Colonic mucosa (tissue), 4 donors: Measurements from ENCODE around the gene EXO1. TPM values are rescaled to one million over a fixed set of nuclear protein-coding genes. Genes with fewer than 3 reads are reported as not detected.

ENCODE experiments used
- DNase-seq: peaks from one replicate; pipeline ENCODE4 v3.0.0-alpha.2; 2020
- H3K27ac ChIP-seq: fragments of 200-600 bp; one replicate; pipeline ENCODE4 v1.8.0; 2021
- H3K27me3 ChIP-seq: fragments of 200-600 bp; one replicate; pipeline ENCODE4 v1.8.0; 2021
- H3K36me3 ChIP-seq: fragments of 200-600 bp; one replicate; pipeline ENCODE4 v1.8.0; 2021
- H3K4me1 ChIP-seq: fragments of 200-600 bp; one replicate; pipeline ENCODE4 v1.8.0; 2021; ENCODE audit warnings: mild to moderate bottlenecking
- H3K4me3 ChIP-seq: fragments of 200-600 bp; one replicate; pipeline ENCODE4 v1.8.0; 2021
- H3K9ac ChIP-seq, 2 donors: one replicate each; pipeline ENCODE4 v1.7.0; 2013; ENCODE audit warnings: control low read depth in 2 of 2, low read depth in 2 of 2, low read length in 2 of 2
- H3K9me3 ChIP-seq: fragments of 200-600 bp; one replicate; pipeline ENCODE4 v1.8.0; 2021
- intact Hi-C: fragments of 100-400 bp; cut with DNase I; formaldehyde crosslinking; loops from one replicate; pipeline ENCODE4 v1.14.1; 2022
- total RNA-seq, 2 donors: library from RNA; stranded (reverse); fragmentation: NEBNext Ultra II Directional in 1 of 2; extraction: Animal tissue kit (Norgen Biotek cat#: 25700) in 1 of 2; gene quantifications; one replicate each; pipeline ENCODE4 v1.2.1, GENCODE V29; 2021
- TF ChIP-seq, protein P1 (sequence below): fragments of 200-600 bp; IDR thresholded peaks from one replicate; pipeline ENCODE4 v1.8.0; 2022; ENCODE audit warnings: antibody characterized with exemption, mild to moderate bottlenecking
- donor health status: healthy.
- donor health status: DM: no; HTN: no; CAD: no.
- donor health status: DM: no; HTN: no; CAD: no.

Gene EXO1
- total RNA-seq, 2 donors from 2014 or later, result 5.1 to 17.6 TPM

DNA sequence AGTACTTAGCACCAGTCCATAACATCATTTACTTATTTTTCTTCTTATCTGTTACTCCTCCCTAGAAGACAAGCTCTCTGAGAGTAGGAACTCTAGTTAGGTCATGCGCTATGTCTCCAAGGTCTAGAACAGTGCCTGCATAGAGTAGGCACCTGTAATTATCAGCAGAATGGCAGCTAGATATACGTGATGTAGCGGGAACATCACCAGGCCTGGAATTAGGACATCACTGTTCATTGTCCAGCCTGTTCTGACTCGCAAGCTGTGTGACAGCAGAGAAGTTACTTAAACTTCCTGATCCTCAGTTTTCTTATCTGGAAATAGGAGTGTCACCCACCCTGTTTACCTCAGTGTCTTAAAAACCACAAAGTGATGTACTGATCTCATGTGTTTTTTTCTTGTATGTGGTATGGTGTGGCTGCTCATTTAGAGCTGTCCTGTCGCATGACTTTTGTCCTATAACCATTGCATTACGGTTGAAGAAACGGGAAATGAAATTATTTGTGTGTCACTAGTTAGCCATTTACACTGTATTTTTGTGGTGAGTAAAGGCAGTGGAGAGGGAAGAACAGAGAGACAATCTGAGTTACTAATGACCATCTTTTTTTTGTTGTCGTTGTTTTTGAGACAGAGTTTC is 37.1 kb upstream of the EXO1 start:
- Histone ChIP-seq H3K36me3 (no peaks in the 10 kb centered on the region), H3K4me1 (no peaks in the 10 kb centered on the region), H3K27ac (no peak overlapping the region), H3K27me3 (no peaks in the 10 kb centered on the region), H3K4me3 (no peak overlapping the region), H3K9ac (no peak overlapping the region), H3K9me3 (no peaks in the 10 kb centered on the region)
- TF ChIP-seq, protein P1, sequence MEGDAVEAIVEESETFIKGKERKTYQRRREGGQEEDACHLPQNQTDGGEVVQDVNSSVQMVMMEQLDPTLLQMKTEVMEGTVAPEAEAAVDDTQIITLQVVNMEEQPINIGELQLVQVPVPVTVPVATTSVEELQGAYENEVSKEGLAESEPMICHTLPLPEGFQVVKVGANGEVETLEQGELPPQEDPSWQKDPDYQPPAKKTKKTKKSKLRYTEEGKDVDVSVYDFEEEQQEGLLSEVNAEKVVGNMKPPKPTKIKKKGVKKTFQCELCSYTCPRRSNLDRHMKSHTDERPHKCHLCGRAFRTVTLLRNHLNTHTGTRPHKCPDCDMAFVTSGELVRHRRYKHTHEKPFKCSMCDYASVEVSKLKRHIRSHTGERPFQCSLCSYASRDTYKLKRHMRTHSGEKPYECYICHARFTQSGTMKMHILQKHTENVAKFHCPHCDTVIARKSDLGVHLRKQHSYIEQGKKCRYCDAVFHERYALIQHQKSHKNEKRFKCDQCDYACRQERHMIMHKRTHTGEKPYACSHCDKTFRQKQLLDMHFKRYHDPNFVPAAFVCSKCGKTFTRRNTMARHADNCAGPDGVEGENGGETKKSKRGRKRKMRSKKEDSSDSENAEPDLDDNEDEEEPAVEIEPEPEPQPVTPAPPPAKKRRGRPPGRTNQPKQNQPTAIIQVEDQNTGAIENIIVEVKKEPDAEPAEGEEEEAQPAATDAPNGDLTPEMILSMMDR, result no peak
- intact Hi-C loops, result no loop called here
- DNase-seq, result no peak

DNA sequence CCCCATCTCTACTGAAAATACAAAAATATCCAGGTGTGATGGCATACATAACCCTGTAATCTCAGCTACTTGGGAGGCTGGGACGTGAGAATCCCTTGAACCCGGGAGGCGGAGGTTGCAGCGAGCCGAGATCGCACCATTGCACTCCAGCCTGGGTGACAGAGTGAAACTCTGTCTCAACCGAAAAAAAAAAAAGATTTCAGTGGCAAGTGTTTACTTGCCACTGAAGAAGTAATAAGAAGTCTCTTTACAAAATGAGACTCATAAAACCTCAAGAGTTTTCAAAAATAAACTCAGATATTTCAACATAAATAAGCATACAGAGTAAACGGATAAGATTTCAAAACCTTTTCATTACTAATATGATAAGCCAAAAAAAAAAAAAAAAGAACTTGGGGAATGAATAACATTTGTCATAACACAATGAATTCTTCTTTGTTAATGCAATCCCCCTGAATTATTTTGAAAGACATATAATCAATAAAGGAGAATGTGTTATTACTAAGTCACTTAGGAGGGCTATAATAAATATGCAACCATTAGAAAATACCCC is 34.2 kb upstream of the EXO1 start:
- intact Hi-C loops, result no loop called here
- TF ChIP-seq, protein P1, result no peak
- no peaks in the 10 kb centered on the region for H3K9me3 ChIP-seq
- H3K36me3 ChIP-seq, result no peaks in the 10 kb centered on the region
- no peak overlapping the region for H3K27ac ChIP-seq
- H3K9ac ChIP-seq, result no peak overlapping the region
- no peak overlapping the region for H3K4me3 ChIP-seq
- DNase-seq, result no peak
- no peaks in the 10 kb centered on the region for H3K4me1 ChIP-seq
- no peaks in the 10 kb centered on the region for H3K27me3 ChIP-seq

DNA sequence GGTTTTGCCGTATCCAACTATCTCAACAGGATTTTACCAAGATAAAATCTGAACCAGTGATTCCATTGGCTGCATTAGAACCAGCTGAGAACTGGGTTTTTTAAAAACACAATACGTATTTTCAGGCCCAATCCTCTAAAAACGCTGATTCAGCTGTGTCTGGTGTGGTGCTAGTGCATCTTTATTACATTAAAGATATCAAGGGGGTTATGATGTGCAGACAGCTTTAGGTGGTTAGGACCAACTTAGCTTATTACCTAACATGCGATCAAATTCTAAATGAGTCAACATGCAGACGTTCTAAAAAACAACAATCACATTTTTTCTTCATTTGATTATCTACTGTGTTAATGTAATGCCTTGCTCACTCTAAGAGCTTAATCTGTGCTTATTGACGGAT is 32.0 kb upstream of the EXO1 start:
- Histone ChIP-seq H3K4me3 (no peak overlapping the region), H3K9ac (no peak overlapping the region), H3K9me3 (no peaks in the 10 kb centered on the region), H3K27me3 (no peaks in the 10 kb centered on the region), H3K4me1 (no peaks in the 10 kb centered on the region), H3K27ac (no peak overlapping the region), H3K36me3 (no peaks in the 10 kb centered on the region)
- TF ChIP-seq, protein P1, result no peak
- intact Hi-C loops, result no loop called here
- DNase-seq, result no peak

DNA sequence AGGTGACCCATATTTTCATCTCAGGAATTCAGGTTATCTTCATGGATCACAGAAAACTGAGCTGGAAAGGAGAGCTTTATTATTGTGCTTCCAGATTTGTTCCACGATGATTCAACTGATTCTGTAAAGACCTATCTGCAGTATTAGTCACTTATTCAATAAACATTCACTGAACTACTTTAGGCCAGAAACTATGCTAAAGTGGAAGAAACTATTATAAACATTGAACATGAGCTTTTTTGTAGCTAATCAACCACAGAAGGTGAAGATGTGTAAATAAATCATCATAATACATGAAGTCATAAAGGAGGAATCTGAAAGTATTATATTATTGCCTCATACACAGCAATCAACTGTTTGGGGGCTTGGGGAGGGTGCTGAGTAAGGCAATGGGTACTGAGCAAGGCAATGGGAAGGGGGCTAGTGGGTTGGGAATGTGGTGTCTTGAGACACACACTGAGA is 30.6 kb upstream of the EXO1 start:
- intact Hi-C loops, result no loop called here
- Histone ChIP-seq H3K9me3 (no peaks in the 10 kb centered on the region), H3K36me3 (no peaks in the 10 kb centered on the region), H3K4me3 (no peak overlapping the region), H3K4me1 (no peaks in the 10 kb centered on the region), H3K9ac (no peak overlapping the region), H3K27me3 (no peaks in the 10 kb centered on the region), H3K27ac (no peak overlapping the region)
- DNase-seq, result no peak
- TF ChIP-seq, protein P1, result no peak

DNA sequence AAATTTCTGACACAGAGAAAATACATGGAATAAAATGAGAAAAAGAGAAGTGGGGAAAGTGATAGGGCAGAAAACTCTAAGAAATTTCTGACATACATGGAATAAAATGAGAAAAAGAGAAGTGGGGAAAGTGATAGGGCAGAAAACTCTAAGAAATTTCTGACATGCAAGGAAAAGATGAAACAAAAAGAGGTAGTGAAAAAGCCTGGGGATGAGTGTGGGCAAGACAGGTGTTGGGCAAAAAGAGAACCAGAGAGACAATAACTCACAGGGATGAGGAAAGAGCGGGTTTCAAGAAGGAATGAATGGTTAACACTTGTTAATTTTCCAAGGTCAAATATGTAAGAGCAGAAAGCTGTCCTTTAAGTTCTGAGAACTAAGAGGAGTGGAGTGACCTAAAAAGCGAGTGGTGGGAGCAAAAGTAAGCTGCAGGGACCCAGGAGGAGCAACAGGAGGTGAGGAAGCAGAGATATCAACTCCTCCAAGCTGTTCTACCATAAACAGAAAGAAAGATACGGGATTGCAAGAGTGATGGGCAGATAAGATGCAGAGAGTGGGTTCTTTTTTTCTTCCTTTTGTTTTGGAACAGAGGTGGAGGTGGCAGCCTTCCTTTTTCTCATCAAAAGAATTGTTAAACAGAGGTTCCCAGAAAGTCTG is 29.9 kb upstream of the EXO1 start:
- Histone ChIP-seq H3K9ac (no peak overlapping the region), H3K27me3 (no peaks in the 10 kb centered on the region), H3K4me1 (no peaks in the 10 kb centered on the region), H3K36me3 (no peaks in the 10 kb centered on the region), H3K4me3 (no peak overlapping the region), H3K27ac (no peak overlapping the region), H3K9me3 (no peaks in the 10 kb centered on the region)
- intact Hi-C loops, result no loop called here
- TF ChIP-seq, protein P1, result no peak
- no peak for DNase-seq
